ENCODE measurements around the gene TMEM201. TPM values are rescaled to one million over a fixed set of nuclear protein-coding genes. Genes with fewer than 3 reads are reported as not detected.

Gene TMEM201
- total and polyA plus RNA-seq, 2 of the 8 experiments (the other 6 are each of a cell fraction or from before 2014, with no cell fraction given) = 8.2 to 27.1 TPM

DNA sequence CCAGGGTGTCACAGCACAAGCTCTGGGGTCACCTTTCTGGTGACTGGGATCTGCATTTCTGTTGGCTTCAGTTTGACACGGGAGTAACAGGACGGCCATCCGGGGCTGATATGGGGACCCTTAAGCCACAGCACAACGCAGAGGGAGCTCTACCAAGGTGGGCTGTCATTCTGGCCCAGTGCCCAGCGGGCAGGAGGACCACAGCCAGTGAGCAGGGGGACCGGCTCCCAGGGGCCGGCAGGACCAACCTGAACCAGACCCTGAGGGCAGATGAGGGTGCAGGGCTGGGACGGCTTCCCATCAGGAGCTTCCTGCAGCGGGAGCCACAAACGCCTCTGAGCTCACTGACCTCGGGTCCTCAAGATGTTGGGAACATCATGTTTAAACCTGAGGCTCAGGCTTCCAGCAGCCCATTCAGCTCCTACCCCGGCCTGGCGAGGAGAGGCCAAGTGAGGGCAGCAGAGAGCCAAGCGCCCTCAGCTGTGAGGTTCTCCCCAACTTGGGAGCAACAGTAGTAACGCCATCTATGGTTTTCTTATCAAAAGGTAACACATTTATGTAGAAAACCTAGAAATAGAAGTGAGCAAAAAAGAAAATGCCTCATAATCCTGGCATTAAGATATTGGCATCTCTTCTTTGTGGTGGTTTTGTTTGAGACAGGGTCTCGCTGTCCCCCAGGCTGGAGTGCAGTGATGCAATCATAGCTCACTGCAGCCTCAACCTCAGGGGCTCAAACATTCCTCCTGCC, 26.8 kb downstream of the TMEM201 start (continued):
- TF ChIP-seq, protein P1, sequence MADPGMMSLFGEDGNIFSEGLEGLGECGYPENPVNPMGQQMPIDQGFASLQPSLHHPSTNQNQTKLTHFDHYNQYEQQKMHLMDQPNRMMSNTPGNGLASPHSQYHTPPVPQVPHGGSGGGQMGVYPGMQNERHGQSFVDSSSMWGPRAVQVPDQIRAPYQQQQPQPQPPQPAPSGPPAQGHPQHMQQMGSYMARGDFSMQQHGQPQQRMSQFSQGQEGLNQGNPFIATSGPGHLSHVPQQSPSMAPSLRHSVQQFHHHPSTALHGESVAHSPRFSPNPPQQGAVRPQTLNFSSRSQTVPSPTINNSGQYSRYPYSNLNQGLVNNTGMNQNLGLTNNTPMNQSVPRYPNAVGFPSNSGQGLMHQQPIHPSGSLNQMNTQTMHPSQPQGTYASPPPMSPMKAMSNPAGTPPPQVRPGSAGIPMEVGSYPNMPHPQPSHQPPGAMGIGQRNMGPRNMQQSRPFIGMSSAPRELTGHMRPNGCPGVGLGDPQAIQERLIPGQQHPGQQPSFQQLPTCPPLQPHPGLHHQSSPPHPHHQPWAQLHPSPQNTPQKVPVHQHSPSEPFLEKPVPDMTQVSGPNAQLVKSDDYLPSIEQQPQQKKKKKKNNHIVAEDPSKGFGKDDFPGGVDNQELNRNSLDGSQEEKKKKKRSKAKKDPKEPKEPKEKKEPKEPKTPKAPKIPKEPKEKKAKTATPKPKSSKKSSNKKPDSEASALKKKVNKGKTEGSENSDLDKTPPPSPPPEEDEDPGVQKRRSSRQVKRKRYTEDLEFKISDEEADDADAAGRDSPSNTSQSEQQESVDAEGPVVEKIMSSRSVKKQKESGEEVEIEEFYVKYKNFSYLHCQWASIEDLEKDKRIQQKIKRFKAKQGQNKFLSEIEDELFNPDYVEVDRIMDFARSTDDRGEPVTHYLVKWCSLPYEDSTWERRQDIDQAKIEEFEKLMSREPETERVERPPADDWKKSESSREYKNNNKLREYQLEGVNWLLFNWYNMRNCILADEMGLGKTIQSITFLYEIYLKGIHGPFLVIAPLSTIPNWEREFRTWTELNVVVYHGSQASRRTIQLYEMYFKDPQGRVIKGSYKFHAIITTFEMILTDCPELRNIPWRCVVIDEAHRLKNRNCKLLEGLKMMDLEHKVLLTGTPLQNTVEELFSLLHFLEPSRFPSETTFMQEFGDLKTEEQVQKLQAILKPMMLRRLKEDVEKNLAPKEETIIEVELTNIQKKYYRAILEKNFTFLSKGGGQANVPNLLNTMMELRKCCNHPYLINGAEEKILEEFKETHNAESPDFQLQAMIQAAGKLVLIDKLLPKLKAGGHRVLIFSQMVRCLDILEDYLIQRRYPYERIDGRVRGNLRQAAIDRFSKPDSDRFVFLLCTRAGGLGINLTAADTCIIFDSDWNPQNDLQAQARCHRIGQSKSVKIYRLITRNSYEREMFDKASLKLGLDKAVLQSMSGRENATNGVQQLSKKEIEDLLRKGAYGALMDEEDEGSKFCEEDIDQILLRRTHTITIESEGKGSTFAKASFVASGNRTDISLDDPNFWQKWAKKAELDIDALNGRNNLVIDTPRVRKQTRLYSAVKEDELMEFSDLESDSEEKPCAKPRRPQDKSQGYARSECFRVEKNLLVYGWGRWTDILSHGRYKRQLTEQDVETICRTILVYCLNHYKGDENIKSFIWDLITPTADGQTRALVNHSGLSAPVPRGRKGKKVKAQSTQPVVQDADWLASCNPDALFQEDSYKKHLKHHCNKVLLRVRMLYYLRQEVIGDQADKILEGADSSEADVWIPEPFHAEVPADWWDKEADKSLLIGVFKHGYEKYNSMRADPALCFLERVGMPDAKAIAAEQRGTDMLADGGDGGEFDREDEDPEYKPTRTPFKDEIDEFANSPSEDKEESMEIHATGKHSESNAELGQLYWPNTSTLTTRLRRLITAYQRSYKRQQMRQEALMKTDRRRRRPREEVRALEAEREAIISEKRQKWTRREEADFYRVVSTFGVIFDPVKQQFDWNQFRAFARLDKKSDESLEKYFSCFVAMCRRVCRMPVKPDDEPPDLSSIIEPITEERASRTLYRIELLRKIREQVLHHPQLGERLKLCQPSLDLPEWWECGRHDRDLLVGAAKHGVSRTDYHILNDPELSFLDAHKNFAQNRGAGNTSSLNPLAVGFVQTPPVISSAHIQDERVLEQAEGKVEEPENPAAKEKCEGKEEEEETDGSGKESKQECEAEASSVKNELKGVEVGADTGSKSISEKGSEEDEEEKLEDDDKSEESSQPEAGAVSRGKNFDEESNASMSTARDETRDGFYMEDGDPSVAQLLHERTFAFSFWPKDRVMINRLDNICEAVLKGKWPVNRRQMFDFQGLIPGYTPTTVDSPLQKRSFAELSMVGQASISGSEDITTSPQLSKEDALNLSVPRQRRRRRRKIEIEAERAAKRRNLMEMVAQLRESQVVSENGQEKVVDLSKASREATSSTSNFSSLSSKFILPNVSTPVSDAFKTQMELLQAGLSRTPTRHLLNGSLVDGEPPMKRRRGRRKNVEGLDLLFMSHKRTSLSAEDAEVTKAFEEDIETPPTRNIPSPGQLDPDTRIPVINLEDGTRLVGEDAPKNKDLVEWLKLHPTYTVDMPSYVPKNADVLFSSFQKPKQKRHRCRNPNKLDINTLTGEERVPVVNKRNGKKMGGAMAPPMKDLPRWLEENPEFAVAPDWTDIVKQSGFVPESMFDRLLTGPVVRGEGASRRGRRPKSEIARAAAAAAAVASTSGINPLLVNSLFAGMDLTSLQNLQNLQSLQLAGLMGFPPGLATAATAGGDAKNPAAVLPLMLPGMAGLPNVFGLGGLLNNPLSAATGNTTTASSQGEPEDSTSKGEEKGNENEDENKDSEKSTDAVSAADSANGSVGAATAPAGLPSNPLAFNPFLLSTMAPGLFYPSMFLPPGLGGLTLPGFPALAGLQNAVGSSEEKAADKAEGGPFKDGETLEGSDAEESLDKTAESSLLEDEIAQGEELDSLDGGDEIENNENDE (IDR thresholded peaks at IDR 0.05; ENCODE audit: insufficient replicate concordance, low read length) = no peak
- TF ChIP-seq HDAC2 (IDR thresholded peaks at IDR 0.05; ENCODE audit: borderline replicate concordance in 1 of 2, low read depth in 2 of 2, low read length in 2 of 2) = no peak
